GM19193 (cell line): Measurements from ENCODE around the gene PRAMEF8.
"Not testable (repeated sequence)": the region's sequence is repeated elsewhere in the genome, so short reads cannot be mapped to it uniquely, and the experiment has no call there.

Source experiments
- POLR2A ChIP-seq: IDR thresholded peaks from 4 replicates; pipeline ENCODE4 v1.6.1; 2011; ENCODE audit not compliant: insufficient read depth, insufficient read length; ENCODE audit errors: extremely low read depth

PRAMEF8 gene

DNA sequence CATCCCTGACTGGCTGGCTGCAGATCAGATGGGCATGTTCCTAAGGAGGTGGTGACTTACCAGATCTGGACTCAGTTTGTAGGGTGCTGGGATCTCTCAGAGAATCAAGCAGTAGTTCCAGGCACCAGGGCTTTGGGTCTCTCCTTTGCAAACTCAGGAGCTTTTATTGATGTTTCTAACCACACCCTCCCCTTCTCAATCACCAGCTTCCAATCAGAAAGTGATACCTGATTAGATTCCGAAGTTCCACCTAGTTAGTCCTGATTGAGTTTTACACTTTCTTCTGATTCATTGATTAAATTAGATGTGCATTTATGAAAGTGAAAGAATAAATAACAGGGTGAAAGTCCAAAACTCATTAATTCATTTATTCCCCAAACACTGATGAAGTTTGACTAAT, at the start of gene PRAMEF8:
TSS of gene PRAMEF8 (minus strand) at position 101 of the 400 bp plus-strand sequence. CDS start 1,046 bp downstream, outside the sequence.
- not testable (repeated sequence) for TF ChIP-seq POLR2A

DNA sequence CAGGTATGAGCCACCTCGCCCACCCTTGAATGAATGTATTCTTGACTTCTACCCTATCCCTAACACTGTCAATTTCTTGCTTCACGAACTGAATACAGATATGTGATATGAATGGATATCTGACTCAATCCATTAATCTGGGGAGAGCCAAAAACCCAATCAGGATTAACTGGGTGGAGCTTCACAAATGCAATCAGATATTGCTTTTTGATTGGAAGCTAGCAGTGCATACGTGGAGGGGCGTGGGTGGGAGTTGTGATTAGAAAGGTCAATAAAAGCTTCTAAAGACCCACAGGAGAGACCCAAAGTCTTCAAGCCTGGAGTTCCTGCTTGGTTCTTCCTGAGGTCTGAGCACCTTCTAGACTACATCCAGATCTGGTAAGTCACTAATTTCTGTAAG, 30.3 kb upstream of the PRAMEF8 start, which contains the start of gene PRAMEF15:
TSS of gene PRAMEF15 (plus strand) at position 301 of the 400 bp plus-strand sequence. CDS start 2,827 bp downstream, outside the sequence.
- TF ChIP-seq POLR2A, result not testable (repeated sequence)

DNA sequence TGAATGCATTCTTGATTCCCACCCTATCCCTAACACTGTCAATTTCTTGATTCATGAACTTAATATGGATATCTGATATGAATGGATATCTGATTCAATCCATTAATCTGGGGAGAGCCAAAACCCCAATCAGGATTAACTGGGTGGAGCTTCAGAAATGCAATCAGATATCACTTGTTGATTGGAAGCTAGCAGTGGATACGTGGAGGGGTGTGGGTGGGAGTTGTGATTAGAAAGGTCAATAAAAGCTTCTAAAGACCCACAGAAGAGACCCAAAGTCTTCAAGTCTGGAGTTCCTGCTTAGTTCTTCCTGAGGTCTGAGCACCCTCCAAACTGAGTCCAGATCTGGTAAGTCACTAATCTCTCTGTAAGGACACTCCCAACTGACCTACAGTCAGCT, 18.3 kb upstream of the PRAMEF8 start, which contains the start of gene PRAMEF33:
TSS of gene PRAMEF33 (plus strand) at position 301 of the 400 bp plus-strand sequence. CDS start 2,416 bp downstream, outside the sequence.
- TF ChIP-seq POLR2A, result not testable (repeated sequence)

DNA sequence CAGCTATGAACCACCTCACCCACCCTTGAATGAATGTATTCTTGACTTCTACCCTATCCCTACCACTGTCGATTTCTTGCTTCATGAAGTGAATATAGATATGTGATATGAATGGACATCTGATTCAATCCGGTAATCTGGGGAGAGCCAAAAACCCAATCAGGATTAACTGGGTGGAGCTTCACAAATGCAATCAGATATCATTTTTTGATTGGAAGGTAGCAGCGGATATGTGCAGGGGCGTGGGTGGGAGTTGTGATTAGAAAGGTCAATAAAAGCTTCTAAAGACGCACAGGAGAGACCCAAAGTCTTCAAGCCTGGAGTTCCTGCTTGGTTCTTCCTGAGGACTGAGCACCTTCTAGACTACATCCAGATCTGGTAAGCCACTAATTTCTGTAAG, 31.0 kb downstream of the PRAMEF8 start, which contains the start of gene PRAMEF5:
TSS of gene PRAMEF5 (plus strand) at position 301 of the 400 bp plus-strand sequence. CDS start 5,071 bp downstream, outside the sequence.
- TF ChIP-seq POLR2A, result not testable (repeated sequence)
